VCaP (cell line): ENCODE data around the gene GATAD1.
"Not testable (repeated sequence)": the region's sequence is repeated elsewhere in the genome, so short reads cannot be mapped to it uniquely, and the experiment has no call there.

Experiments
- H3K27ac ChIP-seq: fragments of 450-650 bp; 2 replicates; pipeline ENCODE4 v1.5.1; 2017
- CTCF ChIP-seq: fragments of 450-650 bp; conservative IDR thresholded peaks from 2 replicates; pipeline ENCODE4 v1.5.1; 2017; ENCODE audit warnings: mild to moderate bottlenecking, moderate library complexity

GATAD1 gene

GRCh38 chr7:92447345-92448204 is at the start of gene GATAD1:
Gene GATAD1 (plus strand): TSS chr7:92447482. CDS start chr7:92447730, 248 bp downstream.
- peak; percentile 93 for TF ChIP-seq CTCF
- peak within 1 kb of the TSS; percentile 98 for H3K27ac ChIP-seq

DNA sequence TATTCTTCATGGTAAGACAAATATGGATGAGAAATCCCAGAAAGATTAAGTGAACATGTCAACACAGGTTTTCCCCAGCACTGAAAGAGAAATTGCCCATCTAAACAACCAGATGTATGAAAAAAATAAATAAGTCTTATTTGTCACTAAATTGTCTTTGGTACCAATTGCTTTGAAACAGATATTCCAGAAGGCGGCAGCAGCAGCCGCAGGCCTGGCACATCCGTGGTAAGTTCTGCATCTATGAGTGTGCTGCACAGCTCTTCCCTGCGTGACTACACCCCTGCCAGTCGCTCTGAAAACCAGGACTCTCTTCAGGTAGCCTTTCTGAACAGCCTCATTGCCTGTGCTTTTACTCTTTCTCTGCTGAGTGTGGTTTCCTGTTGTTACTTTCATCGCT is 49.7 kb upstream of the GATAD1 start:
- H3K27ac ChIP-seq: no peak overlapping the region
- TF ChIP-seq CTCF: no peak

- no peak for TF ChIP-seq CTCF
- no peak overlapping the region for H3K27ac ChIP-seq
Measured at GRCh38 chr7:92400013-92400412, 47.3 kb upstream of the GATAD1 start.

DNA sequence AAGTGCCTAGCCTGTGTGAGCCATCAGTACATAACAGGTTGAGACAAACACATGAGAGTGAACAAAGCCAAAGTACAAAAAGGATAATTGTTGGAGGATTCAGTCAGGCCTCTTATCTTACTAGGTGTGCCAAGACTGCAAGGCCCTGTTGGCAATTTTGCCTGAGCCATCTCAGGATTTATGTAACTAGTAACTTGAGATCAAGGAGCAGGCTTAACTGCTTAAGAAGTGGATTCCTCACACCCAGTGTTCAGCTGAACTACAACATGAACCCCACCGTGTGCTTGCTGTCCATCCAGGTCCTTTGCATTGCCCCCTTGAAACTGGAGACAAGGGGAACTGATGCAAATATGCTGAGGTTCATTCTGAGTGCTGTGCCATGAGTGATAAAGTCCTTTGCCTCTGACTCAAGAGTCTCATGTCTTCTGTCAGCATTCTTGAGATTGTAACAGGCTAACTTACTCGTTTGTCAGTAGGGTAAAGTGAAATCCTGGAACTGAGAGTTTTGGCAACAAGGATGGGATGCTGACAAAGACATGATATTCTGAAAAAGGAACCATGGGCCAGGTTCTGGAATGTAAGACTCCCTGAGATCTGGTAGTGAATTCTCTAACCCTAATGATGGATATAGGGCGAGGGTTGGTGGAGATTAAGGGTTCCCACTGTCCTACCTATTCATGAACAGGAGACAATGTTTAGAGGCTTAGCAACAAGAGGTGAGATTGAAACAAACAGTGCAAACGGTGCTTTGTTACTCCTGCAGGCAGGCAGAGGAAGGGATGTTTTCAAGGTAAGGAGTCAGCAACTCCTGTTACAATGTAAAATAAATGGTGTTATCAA is 44.1 kb upstream of the GATAD1 start:
- no peak for TF ChIP-seq CTCF
- no peak overlapping the region for H3K27ac ChIP-seq

DNA sequence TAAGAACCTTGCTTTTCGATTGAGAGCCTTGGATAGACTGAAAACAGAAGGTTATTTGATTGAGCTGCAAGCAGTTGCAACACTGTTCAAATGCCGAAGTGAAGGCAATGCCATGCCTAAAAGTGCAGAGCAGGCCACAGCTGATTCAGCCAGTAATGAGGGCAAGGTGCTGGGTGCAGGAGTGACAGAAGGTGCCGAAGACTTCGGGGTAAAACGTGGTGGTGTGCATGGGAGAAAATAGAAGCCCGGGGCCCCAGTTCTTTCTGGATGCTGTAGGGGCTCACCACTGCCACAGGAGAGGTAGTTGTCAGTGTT is 43.6 kb upstream of the GATAD1 start:
- no peak for TF ChIP-seq CTCF
- H3K27ac ChIP-seq: no peak overlapping the region

DNA sequence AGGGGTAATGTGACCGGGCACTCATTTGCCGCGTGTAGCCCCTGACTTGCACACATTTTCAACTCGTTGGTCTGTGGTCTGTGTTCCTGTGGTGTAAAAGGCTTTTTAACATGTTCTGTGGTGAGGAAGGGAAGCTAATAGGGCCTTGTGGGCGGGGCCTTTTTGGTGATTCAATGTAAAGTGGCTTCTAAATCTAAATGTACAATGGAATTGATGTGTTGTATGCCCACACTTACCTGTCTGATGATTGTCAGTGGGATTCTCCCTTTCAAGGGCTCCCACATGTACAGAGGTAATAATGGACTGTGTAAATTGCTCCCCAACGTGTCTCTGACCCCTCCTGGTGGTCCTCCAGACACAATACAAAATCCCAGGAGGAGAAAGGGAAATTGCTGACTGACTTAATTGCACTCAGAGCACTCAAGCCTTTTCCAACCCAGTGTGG is 43.1 kb upstream of the GATAD1 start:
- TF ChIP-seq CTCF: no peak; the same call in 1 of the 2 replicates
- no peak overlapping the region for H3K27ac ChIP-seq

GRCh38 chr7:92409357-92409756 is 37.9 kb upstream of the GATAD1 start:
- no peak for TF ChIP-seq CTCF
- H3K27ac ChIP-seq: no peak overlapping the region

DNA sequence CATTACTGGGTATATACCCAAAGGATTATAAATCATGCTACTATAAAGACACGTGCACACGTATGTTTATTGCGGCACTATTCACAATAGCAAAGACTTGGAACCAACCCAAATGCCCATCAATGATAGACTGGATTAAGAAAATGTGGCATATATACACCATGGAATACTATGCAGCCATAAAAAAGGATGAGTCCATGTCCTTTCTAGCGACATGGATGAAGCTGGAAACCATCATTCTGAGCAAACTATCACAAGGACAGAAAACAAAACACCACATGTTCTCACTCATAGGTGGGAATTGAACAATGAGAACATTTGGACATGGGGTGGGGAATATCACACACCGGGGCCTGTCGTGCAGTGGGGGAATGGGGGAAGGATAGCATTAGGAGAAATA is 37.1 kb upstream of the GATAD1 start:
- not testable (repeated sequence) for H3K27ac ChIP-seq
